Left lung (tissue), 10 donors: ENCODE results near the gene RAB26. TPM values are rescaled to one million over a fixed set of nuclear protein-coding genes. Genes with fewer than 3 reads are reported as not detected.
A peak's percentile ranks its signal among the peaks of the same experiment; 100 is the strongest.

ENCODE experiments used
- ATAC-seq: fragments of 200-7000 bp; cut with Tn5 transposase; one replicate; pipeline ENCODE4 v1.9.1; 2020; ENCODE audit warnings: moderate library complexity
- DNase-seq, 4 donors: peaks; one replicate each; pipeline ENCODE4 v3.0.0-alpha.2; 2013 to 2020
- H3K27ac ChIP-seq, 2 donors: fragments of 200-600 bp; sonication (generic) in 1 of 2; one replicate each; pipeline versions ENCODE4 v1.5.0 to v1.8.0; 2020 to 2021
- H3K27me3 ChIP-seq, 2 donors: fragments of 200-600 bp; sonication (generic) in 1 of 2; one replicate each; pipeline versions ENCODE4 v1.5.0 to v1.8.0; 2020 to 2021
- H3K36me3 ChIP-seq, 2 donors: fragments of 200-600 bp; sonication (generic) in 1 of 2; one replicate each; pipeline versions ENCODE4 v1.5.0 to v1.8.0; 2020 to 2021
- H3K4me1 ChIP-seq, 2 donors: fragments of 200-600 bp; one replicate each; pipeline ENCODE4 v1.8.0; 2021
- H3K4me3 ChIP-seq, 2 donors: fragments of 200-600 bp; sonication (generic) in 1 of 2; one replicate each; pipeline versions ENCODE4 v1.5.0 to v1.8.0; 2020 to 2021; ENCODE audit warnings: mild to moderate bottlenecking in 1 of 2
- H3K9me3 ChIP-seq, 2 donors: fragments of 200-600 bp; sonication (generic) in 1 of 2; one replicate each; pipeline versions ENCODE4 v1.5.0 to v1.8.0; 2020 to 2021
- CTCF ChIP-seq, 2 donors: fragments of 200-600 bp; sonication (generic) in 1 of 2; IDR thresholded peaks; one replicate each; pipeline versions ENCODE4 v1.5.0 to v1.8.0; 2021; ENCODE audit warnings: antibody characterized with exemption in 2 of 2
- intact Hi-C, 2 donors: fragments of 100-400 bp; cut with DNase I; formaldehyde crosslinking; loops; one replicate each; pipeline versions ENCODE4 v1.11.2 to v1.14.2; 2022
- polyA plus RNA-seq, 6 donors: library from polyadenylated mRNA; unstranded; fragments of 120-200 nt; gene quantifications; one replicate each; pipeline ENCODE4 v1.2.1, GENCODE V29; 2013; ENCODE audit not compliant: insufficient read length in 6 of 6
- total RNA-seq, 2 donors: library from RNA; stranded (reverse); fragmentation: NEBNext Ultra II Directional; extraction: Animal tissue kit (Norgen Biotek cat#: 25700); gene quantifications; one replicate each; pipeline ENCODE4 v1.2.1, GENCODE V29; 2021
- donor health status: DM: no; HTN: yes; CAD: no.
- donor health status: DM: no; HTN: no; CAD: no.

Gene RAB26
- total and polyA plus RNA-seq, 8 donors: 0.73 to 1.9 (median 1.4) TPM

- Histone ChIP-seq H3K27me3 (peaks cover 16 to 26% of the 10 kb centered on the region in 2 donors), H3K4me3 (no peak overlapping the region), H3K4me1 (peaks cover 0 to 13% of the 10 kb centered on the region in 2 donors), H3K9me3 (no peaks in the 10 kb centered on the region), H3K27ac (no peak overlapping the region), H3K36me3 (no peaks in the 10 kb centered on the region)
- no peak for DNase-seq
- intact Hi-C loops: no loop called here
- no peak for TF ChIP-seq CTCF (IDR thresholded peaks at IDR 0.05)
- no peak for ATAC-seq
Observed at GRCh38 chr16:2190659-2191445, 42.4 kb downstream of the RAB26 start.

- ATAC-seq: no peak
- intact Hi-C loops: no loop called here
Observed at GRCh38 chr16:2191446-2191706, 43.0 kb downstream of the RAB26 start.

GRCh38 chr16:2194166-2194834, 45.9 kb downstream of the RAB26 start:
- no peak for TF ChIP-seq CTCF (IDR thresholded peaks at IDR 0.05)
- Histone ChIP-seq H3K4me1 (peaks cover 0 to 20% of the 10 kb centered on the region in 2 donors), H3K27me3 (peaks cover 29 to 58% of the 10 kb centered on the region in 2 donors), H3K9me3 (no peaks in the 10 kb centered on the region), H3K4me3 (no peak overlapping the region), H3K27ac (no peak overlapping the region), H3K36me3 (no peaks in the 10 kb centered on the region)
- no peak for ATAC-seq
- no peak for DNase-seq
- intact Hi-C loops: no loop called here

More at GRCh38 chr16:2191446-2191706, 43.0 kb downstream of the RAB26 start:
- H3K27ac ChIP-seq: no peak overlapping the region
- no peaks in the 10 kb centered on the region for H3K36me3 ChIP-seq
- no peak for TF ChIP-seq CTCF (IDR thresholded peaks at IDR 0.05)
- DNase-seq: no peak
- H3K4me3 ChIP-seq: no peak overlapping the region
- H3K9me3 ChIP-seq: no peaks in the 10 kb centered on the region
- peaks cover 19 to 31% of the 10 kb centered on the region in 2 donors for H3K27me3 ChIP-seq
- peaks cover 0 to 17% of the 10 kb centered on the region in 2 donors for H3K4me1 ChIP-seq

- H3K4me3 ChIP-seq: no peak overlapping the region
- H3K9me3 ChIP-seq: no peaks in the 10 kb centered on the region
- peaks cover 29 to 64% of the 10 kb centered on the region in 2 donors for H3K27me3 ChIP-seq
- H3K27ac ChIP-seq: no peak overlapping the region
- intact Hi-C loops: no loop called here
- no peaks in the 10 kb centered on the region for H3K36me3 ChIP-seq
- peaks cover 0 to 20% of the 10 kb centered on the region in 2 donors for H3K4me1 ChIP-seq
- ATAC-seq (peak; percentile 90), DNase-seq (peak in 1 of 4 donors; percentile 45)
- peak; percentile 41 to 54 for TF ChIP-seq CTCF (IDR thresholded peaks at IDR 0.05)
Observed at GRCh38 chr16:2194852-2195321, 46.5 kb downstream of the RAB26 start.
